BJ (cell line): ENCODE results near the gene JAKMIP1. TPM values are rescaled to one million over a fixed set of nuclear protein-coding genes. Genes with fewer than 3 reads are reported as not detected.

Experiments used
- CTCF ChIA-PET: fragments of 350-600 bp; formaldehyde crosslinking; extraction: SDS; loops from one replicate; lab custom pipeline; 2021; ENCODE audit warnings: antibody characterized with exemption, inconsistent platforms; lab: Yijun Ruan, JAX
- POLR2A ChIA-PET: fragments of 300-600 bp; sonication (Branson Sonifier 250); formaldehyde crosslinking; extraction: SDS; loops from one replicate; lab custom pipeline; 2021; ENCODE audit warnings: antibody characterized with exemption; lab: Charles Lee
- DNase-seq: peaks from one replicate; pipeline ENCODE4 v3.0.0-alpha.2; 2011; ENCODE audit warnings: low read depth
- H3K27me3 ChIP-seq: 2 replicates; pipeline ENCODE4 v1.6.0; 2011; ENCODE audit warnings: low read length; ENCODE audit not compliant: control insufficient read depth, insufficient read depth
- H3K36me3 ChIP-seq: 2 replicates; pipeline ENCODE4 v1.5.1; 2011; ENCODE audit warnings: low read length; ENCODE audit not compliant: control insufficient read depth, insufficient read depth
- H3K4me3 ChIP-seq: 2 replicates; pipeline ENCODE4 v1.5.1; 2011; ENCODE audit warnings: low read depth, mild to moderate bottlenecking, control low read depth, low read length
- CTCF ChIP-seq: IDR thresholded peaks from 2 replicates; pipeline ENCODE4 v1.5.1; 2011; ENCODE audit warnings: low read depth, mild to moderate bottlenecking, control low read depth, inconsistent platforms, low read length, moderate library complexity; ENCODE audit not compliant: insufficient read depth
- polyA plus RNA-seq: library from polyadenylated mRNA; depleted of rRNA; stranded (reverse); fragments of >200 nt; gene quantifications from 2 replicates; pipeline ENCODE4 v1.2.3, GENCODE V29; 2011

JAKMIP1 gene
- polyA plus RNA-seq, 1 experiment, result not detected

GRCh38 chr4:5984843-5985242 is 215.5 kb downstream of the JAKMIP1 start:
- TF ChIP-seq CTCF, result no peak

GRCh38 chr4:5982156-5982973 is 218.0 kb downstream of the JAKMIP1 start:
- no peak for TF ChIP-seq CTCF
- Histone ChIP-seq H3K27me3 (no peaks in the 10 kb centered on the region), H3K36me3 (no peaks in the 10 kb centered on the region), H3K4me3 (no peak overlapping the region)
- no peak for DNase-seq
- POLR2A ChIA-PET, result no interaction called here
- CTCF ChIA-PET, result interaction anchor here (1.3 to 1.6 kb wide), 3 partner anchors 16 to 17 kb away, joined by 3 to 6 read pairs (median 4); no protein-coding TSS in a partner anchor

More at GRCh38 chr4:5984843-5985242, 215.5 kb downstream of the JAKMIP1 start:
- Histone ChIP-seq H3K4me3 (no peak overlapping the region), H3K27me3 (no peaks in the 10 kb centered on the region), H3K36me3 (no peaks in the 10 kb centered on the region)
- ChIA-PET POLR2A (interaction anchor here (0.7 kb wide), 1 partner anchor 1645 kb away, joined by 7 read pairs; no protein-coding TSS in a partner anchor), CTCF (interaction anchor here (1.6 kb wide), 1 partner anchor 13 kb away, joined by 12 read pairs; no protein-coding TSS in a partner anchor)
- DNase-seq, result no peak

- ChIA-PET POLR2A (no interaction called here), CTCF (no interaction called here)
- TF ChIP-seq CTCF, result no peak
- Histone ChIP-seq H3K36me3 (no peaks in the 10 kb centered on the region), H3K4me3 (no peak overlapping the region), H3K27me3 (no peaks in the 10 kb centered on the region)
- no peak for DNase-seq
These were observed 219.8 kb downstream of the JAKMIP1 start for GRCh38 chr4:5980436-5981155.

DNA sequence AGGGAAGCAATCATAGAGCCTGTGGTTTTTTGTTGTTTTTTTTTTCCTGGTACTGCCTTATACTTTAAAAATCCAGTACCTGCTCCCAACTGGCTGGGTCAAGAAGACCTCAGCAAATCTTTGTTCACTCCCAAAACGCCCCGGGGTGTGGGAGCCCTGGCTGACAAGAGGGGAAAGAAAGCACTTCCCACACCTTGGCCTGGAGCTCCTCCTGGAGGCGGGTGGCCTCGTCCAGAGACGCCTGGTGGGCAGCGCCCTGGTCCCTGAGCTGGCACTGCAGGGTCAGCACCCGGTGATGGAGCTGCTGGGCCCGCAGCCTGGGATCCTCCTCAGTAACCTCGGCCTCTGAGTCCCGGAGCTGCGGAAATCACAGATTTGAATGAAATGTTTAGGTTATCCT is 220.4 kb downstream of the JAKMIP1 start:
- H3K36me3 ChIP-seq, result no peaks in the 10 kb centered on the region
- no peak for DNase-seq
- peak; percentile 17; the same call in 1 of the 2 replicates for TF ChIP-seq CTCF
- ChIA-PET CTCF (no interaction called here), POLR2A (no interaction called here)
- no peak overlapping the region for H3K4me3 ChIP-seq
- H3K27me3 ChIP-seq, result no peaks in the 10 kb centered on the region

DNA sequence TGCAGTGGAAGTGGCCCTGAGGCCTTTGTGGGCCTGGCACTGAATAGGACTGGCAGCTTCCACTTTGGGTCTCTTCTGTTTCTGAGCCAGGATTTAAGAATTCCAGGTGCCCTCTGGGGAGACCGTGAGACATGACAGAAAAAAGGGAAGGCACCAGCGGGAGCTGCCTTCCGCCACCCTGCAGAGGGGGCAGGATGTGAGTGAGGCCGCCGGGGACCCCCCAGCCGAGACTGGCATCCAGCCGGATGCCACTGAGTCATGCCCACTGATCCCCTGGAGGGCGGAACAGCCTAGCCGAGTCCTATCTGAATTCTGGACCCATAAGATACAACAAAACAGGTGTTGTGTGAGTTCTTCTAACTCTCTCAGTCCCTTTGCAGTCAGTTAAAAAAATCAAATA is 223.4 kb downstream of the JAKMIP1 start:
- H3K27me3 ChIP-seq, result no peaks in the 10 kb centered on the region
- H3K4me3 ChIP-seq, result no peak overlapping the region
- DNase-seq, result no peak
- TF ChIP-seq CTCF, result no peak
- ChIA-PET CTCF (no interaction called here), POLR2A (no interaction called here)
- no peaks in the 10 kb centered on the region for H3K36me3 ChIP-seq
